Measurements from ENCODE around the gene PPM1F.
"Not testable (repeated sequence)": the region's sequence is repeated elsewhere in the genome, so short reads cannot be mapped to it uniquely, and the experiment has no call there.

PPM1F gene

DNA sequence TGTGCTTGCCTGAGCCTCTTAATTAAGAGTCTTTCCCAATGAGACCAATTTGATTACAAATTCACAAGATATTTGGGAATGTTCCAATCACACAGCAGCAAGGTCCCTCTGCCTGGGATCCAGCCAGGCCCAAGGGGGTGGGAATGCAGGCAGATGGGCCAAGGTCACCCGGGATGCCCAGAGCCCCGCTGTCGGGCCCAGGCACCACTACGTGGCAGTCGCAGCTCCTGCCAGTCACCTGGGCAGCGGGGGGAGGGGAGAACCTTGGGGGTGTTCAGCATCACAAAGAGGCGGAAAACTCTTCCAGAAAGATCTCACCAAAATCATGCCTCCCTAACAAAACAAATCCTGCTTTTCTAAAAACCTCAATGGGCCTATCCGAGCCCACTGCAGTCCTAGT, 30.9 kb downstream of the PPM1F start:
- TF ChIP-seq TAF1 (IDR thresholded peaks at IDR 0.05; ENCODE audit: borderline replicate concordance, low read depth, low read length) (no peak), POLR2A (IDR thresholded peaks at IDR 0.05; ENCODE audit: low read depth, low read length) (no peak), POLR2AphosphoS5 (IDR thresholded peaks at IDR 0.05; ENCODE audit: low read depth, low read length) (no peak)
- DNase-seq (ENCODE audit: insufficient read length) = no peak
- FAIRE-seq = no peak

DNA sequence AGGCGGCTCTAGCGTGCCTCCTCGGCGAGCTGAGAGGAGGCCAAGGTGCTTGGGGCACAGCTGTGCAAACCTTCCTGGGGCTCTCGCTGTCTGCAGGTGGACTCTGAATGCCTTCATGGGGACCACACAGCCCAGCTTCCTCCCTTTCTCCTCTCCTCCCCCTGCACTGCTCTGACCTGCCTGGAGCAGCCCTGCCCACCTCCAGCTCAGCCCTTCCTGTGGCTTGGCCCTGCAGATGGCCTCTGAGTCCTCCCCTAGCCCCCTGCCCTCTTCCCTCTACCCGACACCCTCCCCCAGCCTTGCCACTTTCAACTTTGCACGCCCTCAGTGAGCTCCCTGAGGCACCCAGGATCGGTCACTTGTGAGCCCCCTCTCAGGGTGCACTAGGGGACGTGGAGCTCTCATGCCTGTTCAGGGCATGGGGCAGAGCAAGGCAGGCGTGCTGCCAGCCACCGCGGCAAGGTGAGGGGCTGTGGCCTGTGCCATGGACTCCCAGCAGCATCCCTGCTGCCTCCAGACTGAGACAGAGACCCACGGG, 31.4 kb downstream of the PPM1F start:
- no peak for DNase-seq (ENCODE audit: insufficient read length)
- FAIRE-seq = no peak
- TF ChIP-seq POLR2AphosphoS5 (IDR thresholded peaks at IDR 0.05; ENCODE audit: low read depth, low read length) = no peak

DNA sequence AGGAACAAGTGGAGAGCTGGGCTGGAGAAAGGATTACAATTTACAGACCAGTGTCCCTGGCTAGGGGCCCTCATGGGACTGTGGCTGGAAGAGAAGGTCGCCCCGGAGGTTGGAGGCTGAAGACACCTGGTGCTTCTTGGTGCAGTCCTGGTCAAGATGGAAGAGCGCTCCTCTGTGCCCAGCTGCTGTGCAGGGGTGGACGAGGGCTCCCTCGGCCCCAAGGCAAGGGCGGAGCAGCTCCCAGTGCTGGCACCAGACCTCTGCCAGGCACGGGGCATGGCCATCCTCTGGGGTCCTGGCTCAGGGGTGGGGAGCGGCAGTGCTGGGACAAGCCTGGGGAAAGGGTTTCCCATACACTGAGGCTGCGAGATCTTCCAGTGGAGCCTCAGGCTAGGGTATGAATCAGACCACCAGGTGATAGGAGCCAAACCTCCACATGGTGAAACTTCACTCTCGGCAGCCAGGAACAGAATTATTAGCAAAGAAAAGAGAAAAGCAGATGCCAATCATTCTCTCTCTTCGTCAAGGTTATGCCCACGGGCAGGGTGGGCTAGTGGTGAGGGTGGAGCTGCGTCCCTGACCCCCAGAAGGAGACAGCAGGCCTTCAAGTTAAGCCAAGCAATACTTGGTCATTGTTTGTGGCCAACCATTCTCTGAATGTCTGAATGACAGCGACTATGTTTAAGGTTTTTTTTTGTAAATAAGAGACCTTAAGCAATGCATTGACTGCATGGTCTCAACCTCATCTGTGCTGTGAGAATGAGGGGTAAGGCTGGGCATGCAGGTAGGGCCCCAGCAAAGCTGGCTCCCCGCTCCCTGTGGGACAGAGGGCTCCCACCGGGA, 32.1 kb downstream of the PPM1F start:
- DNase-seq (ENCODE audit: insufficient read length) (no peak), FAIRE-seq (no peak)
- TF ChIP-seq POLR2A (IDR thresholded peaks at IDR 0.05; ENCODE audit: low read depth, low read length) (no peak), POLR2AphosphoS5 (IDR thresholded peaks at IDR 0.05; ENCODE audit: low read depth, low read length) (no peak), TAF1 (IDR thresholded peaks at IDR 0.05; ENCODE audit: borderline replicate concordance, low read depth, low read length) (no peak)

DNA sequence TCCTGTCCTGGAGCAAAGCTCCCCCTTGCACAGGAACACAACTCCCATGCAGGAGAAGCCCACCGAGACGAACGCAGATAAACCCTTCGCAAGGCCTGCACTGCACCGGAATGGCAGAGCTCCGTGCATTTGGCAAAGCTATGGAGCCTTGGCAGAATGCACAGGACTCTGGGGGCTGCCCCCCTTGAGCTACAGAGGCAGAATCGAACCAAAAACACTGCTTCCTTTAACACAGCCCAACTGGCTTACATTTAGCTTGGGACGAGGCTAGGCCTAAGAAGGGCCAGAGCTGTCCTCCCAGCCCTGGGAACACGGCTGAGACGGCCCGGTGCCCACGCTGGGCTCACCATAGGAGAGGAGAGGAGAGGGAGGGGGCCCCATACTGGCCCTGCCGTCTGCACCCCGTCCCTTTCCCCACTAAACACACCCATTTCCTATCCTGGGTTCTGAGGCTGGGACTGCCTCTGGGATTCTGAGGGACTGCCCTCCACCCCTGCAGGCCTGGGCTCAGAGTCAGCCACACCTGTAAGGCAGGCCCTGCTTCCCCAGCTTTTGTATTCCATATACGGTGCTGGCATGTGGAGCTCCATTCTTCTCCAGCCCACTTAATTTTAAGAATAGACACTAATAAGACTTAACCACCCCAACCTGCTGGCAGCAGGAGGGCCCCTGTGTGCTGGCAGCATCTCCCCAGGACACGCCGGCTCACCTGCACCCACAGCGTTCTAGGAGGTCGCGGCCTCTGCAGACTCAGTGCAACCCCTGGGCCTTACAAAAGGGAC, 32.9 kb downstream of the PPM1F start:
- FAIRE-seq = no peak
- TF ChIP-seq POLR2AphosphoS5 (IDR thresholded peaks at IDR 0.05; ENCODE audit: low read depth, low read length) (no peak), TAF1 (IDR thresholded peaks at IDR 0.05; ENCODE audit: borderline replicate concordance, low read depth, low read length) (no peak), POLR2A (IDR thresholded peaks at IDR 0.05; ENCODE audit: low read depth, low read length) (no peak)
- DNase-seq (ENCODE audit: insufficient read length) = no peak

DNA sequence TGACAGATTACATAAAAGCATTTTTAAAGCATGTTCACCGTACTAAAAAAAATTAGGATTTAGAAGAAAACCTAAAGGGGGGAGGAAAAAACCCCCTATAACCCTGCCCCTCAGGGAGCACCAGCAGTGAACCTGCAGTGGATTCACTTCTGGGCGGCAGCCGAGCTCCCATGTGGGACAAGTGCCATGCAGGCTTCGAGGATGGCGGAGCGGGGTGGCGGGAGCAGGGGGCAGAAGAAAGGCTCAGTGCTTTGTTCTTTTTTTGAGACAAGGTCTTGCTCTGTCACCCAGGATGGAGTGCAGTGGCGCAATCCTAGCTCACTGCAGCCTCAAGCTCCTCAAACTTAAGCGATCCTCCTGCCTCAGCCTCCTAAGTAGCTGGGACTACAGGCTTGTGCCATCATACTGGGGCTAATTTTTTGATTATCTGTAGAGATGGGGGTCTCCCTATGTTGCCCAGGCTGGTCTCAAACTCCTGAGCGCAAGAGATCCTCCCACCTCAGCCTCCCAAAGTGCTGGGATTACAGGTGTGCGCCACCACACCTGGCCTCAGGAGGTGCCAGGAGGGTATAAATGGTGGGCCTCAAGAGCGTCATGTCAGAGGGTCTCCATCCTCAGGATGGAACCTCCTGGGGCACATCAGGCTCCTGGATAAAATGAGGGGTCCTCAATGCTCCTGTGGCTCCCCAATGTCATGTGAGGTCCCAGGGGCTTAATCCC, 34.0 kb downstream of the PPM1F start:
- TF ChIP-seq POLR2AphosphoS5 (IDR thresholded peaks at IDR 0.05; ENCODE audit: low read depth, low read length) = no peak
- TF ChIP-seq POLR2A (IDR thresholded peaks at IDR 0.05; ENCODE audit: low read depth, low read length) = no peak
- no peak for TF ChIP-seq TAF1 (IDR thresholded peaks at IDR 0.05; ENCODE audit: borderline replicate concordance, low read depth, low read length)
- DNase-seq (ENCODE audit: insufficient read length) (no peak), FAIRE-seq (no peak)

DNA sequence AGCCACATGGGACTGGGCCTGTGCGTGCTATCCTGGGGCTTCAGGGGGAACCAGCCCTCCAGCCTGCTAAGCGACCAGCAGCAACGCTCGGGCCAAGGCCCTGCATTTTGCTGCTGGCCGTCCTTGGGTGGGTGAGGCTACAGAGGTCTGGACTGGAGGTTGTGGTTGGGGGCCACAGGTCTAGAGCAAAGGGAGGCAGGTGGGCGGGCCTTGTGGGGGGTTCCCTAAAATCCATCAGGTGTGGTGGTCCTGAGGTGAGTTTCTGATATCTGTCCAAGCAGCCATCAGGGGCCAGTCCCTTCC, 34.7 kb downstream of the PPM1F start:
- FAIRE-seq (no peak), DNase-seq (ENCODE audit: insufficient read length) (no peak)
- no peak for TF ChIP-seq POLR2AphosphoS5 (IDR thresholded peaks at IDR 0.05; ENCODE audit: low read depth, low read length)
- no peak for TF ChIP-seq POLR2A (IDR thresholded peaks at IDR 0.05; ENCODE audit: low read depth, low read length)
- no peak for TF ChIP-seq TAF1 (IDR thresholded peaks at IDR 0.05; ENCODE audit: borderline replicate concordance, low read depth, low read length)

DNA sequence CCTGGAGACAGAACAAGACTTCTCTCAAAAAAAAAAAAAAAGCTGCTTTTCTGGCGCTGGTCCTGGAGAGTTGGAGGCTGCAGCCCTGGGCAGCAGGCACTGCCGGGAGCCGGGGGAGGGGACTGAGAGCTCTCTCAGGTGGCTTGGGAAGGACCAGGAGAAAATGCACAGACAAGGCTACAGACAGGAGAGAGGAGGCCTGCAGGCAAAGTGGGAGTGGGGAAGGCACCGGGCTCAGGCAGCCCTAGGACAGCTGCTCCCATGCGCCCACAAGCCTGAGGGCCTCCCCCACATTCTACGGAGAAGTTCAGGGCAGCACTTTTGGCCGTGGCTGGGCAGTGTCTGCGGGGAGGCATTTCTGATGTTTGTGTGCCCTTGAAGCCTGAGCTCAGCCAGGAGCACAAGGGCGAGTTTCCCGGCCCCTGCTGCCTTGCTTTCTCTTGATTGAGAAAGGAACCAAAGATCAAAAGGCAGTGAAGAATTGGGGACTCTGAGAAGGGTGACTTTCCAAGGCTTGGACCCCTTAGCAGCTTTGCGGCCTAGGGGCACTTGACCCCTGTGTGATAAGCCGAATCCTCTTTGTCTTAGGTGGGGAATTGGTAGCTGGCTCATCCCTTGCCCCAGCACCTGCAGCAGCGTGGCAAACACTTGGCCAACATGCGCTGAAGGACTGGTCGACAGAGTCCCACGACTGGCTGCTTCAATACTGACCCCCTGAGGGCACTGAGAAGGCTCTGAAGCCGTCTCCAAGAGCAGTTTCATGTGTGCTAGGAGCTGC, 35.3 kb downstream of the PPM1F start:
- TF ChIP-seq POLR2A (IDR thresholded peaks at IDR 0.05; ENCODE audit: low read depth, low read length) = no peak
- FAIRE-seq (no peak), DNase-seq (ENCODE audit: insufficient read length) (no peak)

DNA sequence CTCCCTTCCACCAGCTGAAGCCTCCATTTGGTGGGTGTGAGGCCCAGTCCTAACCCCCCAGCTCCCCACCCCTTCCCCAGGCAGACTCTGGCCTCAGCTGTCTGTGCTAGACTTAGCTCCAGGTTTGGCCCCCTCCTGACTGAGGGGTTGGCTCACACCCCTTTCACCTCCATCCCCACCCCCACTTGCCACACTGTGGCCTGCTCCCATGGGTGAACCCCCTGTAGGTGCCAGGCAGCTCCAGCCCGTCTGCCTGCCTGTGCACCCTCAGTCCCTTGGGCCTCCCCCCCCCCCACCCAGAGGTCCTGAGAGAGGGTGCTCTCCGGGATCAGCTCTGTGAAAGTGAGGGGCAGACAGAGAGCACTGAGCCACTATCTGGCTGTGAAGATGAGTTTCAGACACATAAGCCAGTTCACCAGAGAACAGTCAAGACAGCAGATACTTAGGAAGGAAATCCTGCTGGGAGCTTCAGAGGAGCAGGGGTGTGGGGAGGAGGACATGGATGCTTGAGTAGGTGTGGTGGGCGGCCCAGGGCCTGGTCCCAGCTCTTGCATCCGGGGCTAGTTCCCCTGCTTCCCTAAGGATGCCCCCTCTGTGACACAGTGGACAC, 36.2 kb downstream of the PPM1F start:
- TF ChIP-seq POLR2A (IDR thresholded peaks at IDR 0.05; ENCODE audit: low read depth, low read length) (no peak), TAF1 (IDR thresholded peaks at IDR 0.05; ENCODE audit: borderline replicate concordance, low read depth, low read length) (no peak), POLR2AphosphoS5 (IDR thresholded peaks at IDR 0.05; ENCODE audit: low read depth, low read length) (no peak)
- FAIRE-seq (no peak), DNase-seq (ENCODE audit: insufficient read length) (no peak)

DNA sequence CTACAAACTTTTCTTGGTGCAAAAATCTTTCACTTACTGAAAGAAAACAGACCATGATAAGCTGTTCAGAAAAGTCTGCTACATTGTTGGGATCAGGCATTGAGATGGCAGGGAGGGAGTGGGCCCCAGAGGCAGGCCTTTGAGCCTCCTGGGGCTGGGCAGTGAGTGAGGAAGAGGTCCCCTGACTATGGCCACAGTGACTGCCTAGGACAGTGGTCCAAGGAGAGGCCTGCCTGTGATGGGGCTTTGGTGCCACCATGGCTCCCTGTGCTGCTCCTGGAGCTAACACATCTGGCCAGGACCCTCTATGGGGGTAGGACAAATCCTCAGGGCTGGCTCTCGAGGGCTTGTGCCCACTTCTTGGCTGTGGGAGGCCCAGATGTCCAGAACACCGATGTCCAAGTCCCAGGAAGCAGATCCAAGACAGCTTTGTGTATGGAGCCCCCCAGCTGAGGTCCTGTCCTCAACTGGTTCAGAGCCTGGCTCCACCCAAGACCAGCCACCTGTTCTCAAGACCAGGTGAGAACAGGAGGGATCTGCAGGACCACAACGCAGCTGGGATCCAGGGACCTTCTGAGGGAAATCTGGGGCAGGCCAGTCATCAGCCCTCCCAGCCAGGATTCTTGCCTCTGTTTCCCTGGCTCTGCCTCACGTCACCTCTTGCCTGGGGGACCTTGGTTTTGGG, 36.9 kb downstream of the PPM1F start:
- FAIRE-seq (no peak), DNase-seq (ENCODE audit: insufficient read length) (no peak)
- TF ChIP-seq TAF1 (IDR thresholded peaks at IDR 0.05; ENCODE audit: borderline replicate concordance, low read depth, low read length) = no peak
- no peak for TF ChIP-seq POLR2A (IDR thresholded peaks at IDR 0.05; ENCODE audit: low read depth, low read length)
- TF ChIP-seq POLR2AphosphoS5 (IDR thresholded peaks at IDR 0.05; ENCODE audit: low read depth, low read length) = no peak

DNA sequence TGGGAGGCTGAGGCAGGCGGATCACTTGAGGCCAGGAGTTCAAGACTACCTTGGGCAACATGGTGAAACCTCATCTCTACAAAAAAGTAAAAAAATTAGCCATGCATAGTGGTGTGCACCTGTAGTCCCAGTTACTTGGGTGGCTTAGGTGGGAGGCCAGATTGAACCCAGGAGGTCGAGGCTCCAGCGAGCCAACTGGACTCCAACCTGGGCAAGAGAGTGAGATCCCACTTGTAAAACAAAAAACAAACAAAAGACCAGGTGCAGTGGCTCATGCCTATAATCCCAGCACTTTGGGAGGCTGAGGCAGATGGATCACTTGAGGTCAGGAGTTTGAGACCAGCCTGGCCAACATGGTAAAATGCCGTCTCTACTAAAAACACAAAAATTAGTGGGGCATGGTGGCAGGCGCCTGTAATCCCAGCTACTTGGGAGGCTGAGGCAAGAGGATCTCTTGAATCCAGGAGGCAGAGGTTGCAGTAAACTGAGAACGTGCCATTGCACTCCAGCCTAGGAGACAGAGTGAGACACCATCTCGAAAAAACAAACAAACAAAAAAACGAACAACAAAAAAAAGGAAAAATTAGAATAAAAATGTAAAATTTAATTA, 38.5 kb downstream of the PPM1F start:
- FAIRE-seq; DNase-seq (ENCODE audit: insufficient read length): not testable (repeated sequence)

DNA sequence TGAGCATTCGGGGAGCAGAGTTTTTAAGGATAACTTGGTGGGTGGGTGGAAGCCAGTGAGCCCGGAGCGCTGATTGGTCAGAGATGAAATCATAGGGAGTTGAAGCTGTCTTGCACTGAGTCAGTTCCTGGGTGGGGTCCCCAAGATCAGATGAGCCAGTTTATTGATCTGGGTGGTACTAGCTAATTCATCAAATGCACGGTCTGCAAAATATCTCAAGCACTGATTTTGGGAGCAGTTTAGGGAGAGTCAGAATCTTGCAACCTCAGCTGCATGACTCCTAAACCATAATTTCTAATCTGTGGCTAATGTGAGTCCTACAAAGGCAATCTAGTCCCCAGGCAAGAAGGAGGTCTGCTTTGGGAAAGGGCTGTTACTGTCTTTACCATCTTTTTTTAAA, 42.3 kb downstream of the PPM1F start:
- DNase-seq (ENCODE audit: insufficient read length); FAIRE-seq: not testable (repeated sequence)

Data from GM12892 (cell line).